ENCODE results near the gene KNDC1.

Gene KNDC1

DNA sequence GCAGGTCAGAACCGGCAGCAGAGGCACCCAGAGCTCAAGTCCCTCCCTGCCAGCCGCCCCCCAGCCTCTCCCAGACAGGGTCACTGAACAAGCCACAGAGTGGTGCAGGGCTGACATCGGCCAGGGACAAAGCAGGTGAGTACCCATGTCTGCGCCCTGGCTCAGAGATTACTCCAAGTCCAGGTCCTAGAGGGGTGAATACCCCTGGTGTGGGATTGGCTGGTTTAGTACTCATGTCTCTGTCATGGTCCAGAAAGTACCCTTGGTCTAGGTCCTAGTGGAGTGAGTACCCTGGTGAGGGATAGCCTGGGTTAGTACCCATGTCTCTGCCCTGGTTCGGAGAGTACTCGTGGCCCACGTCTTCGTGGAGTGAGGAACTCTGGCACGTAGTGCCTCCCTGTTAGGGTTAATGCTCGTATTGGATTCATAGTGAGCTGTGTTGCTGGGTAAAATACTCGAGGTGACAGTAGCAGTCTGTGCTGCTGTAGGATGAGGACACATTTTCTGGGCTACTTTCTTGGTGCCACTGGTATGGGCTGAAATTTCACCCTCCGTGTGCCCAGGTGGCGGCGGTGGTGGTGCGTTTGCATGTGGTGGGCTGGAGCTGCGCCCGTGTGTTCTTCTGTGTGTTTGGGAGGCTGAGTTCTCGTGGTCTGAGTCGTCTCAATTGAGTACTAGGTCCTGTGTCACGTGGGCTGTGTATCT is 25.5 kb upstream of the KNDC1 start:
- Histone ChIP-seq H3K9me3 (ENCODE audit: control insufficient read depth, insufficient read depth, low read depth, low read length) (no peaks in the 10 kb centered on the region), H3K27ac (ENCODE audit: extremely low read depth, low read depth, low read length) (no peak overlapping the region), H3K4me3 (ENCODE audit: low read depth, low read length) (no peak overlapping the region), H3K4me1 (ENCODE audit: control insufficient read depth, insufficient read depth, low read length) (no peaks in the 10 kb centered on the region), H3K36me3 (ENCODE audit: control insufficient read depth in 2 of 2, insufficient read depth in 1 of 2, low read length in 2 of 2) (no peaks in the 10 kb centered on the region)
- ChIA-PET POLR2A (no interaction called here), CTCF (interaction anchor here (0.5 to 0.8 kb wide), 3 partner anchors 9 to 229 kb away, joined by 3 read pairs; no protein-coding TSS in a partner anchor)
- TF ChIP-seq ZBTB21 (tag by site-specific recombination; IDR thresholded peaks at IDR 0.05) (no peak), ZBTB20 (tag by site-specific recombination; IDR thresholded peaks at IDR 0.05) (peak; percentile 32; the same call in 1 of the 2 replicates), BCL11A (tag by site-specific recombination; IDR thresholded peaks at IDR 0.05; ENCODE audit: low read depth) (no peak), ZNF391 (tag by site-specific recombination; IDR thresholded peaks at IDR 0.05; ENCODE audit: borderline replicate concordance, low read depth) (no peak), ZNF660 (tag by site-specific recombination; IDR thresholded peaks at IDR 0.05) (no peak), ZNF521 (tag by site-specific recombination; IDR thresholded peaks at IDR 0.05) (no peak), GLI4 (tag by site-specific recombination; IDR thresholded peaks at IDR 0.05) (no peak), ZBTB17 (tag by site-specific recombination; IDR thresholded peaks at IDR 0.05) (peak; percentile 43), ZBTB8A (tag by site-specific recombination; IDR thresholded peaks at IDR 0.05) (peak; percentile 56), ZNF629 (tag by site-specific recombination; IDR thresholded peaks at IDR 0.05) (no peak), BCL6B (tag by site-specific recombination; IDR thresholded peaks at IDR 0.05) (no peak), ZBTB7A (tag by site-specific recombination; IDR thresholded peaks at IDR 0.05; ENCODE audit: low read depth) (no peak), ZNF266 (tag by site-specific recombination; IDR thresholded peaks at IDR 0.05; ENCODE audit: low read depth) (no peak), ZNF221 (tag by site-specific recombination; IDR thresholded peaks at IDR 0.05; ENCODE audit: borderline replicate concordance) (no peak), ZNF600 (tag by site-specific recombination; IDR thresholded peaks at IDR 0.05) (peak; percentile 53; the same call in 1 of the 2 replicates), ZNF548 (tag by site-specific recombination; IDR thresholded peaks at IDR 0.05) (no peak)
- TF ChIP-seq, protein P1, sequence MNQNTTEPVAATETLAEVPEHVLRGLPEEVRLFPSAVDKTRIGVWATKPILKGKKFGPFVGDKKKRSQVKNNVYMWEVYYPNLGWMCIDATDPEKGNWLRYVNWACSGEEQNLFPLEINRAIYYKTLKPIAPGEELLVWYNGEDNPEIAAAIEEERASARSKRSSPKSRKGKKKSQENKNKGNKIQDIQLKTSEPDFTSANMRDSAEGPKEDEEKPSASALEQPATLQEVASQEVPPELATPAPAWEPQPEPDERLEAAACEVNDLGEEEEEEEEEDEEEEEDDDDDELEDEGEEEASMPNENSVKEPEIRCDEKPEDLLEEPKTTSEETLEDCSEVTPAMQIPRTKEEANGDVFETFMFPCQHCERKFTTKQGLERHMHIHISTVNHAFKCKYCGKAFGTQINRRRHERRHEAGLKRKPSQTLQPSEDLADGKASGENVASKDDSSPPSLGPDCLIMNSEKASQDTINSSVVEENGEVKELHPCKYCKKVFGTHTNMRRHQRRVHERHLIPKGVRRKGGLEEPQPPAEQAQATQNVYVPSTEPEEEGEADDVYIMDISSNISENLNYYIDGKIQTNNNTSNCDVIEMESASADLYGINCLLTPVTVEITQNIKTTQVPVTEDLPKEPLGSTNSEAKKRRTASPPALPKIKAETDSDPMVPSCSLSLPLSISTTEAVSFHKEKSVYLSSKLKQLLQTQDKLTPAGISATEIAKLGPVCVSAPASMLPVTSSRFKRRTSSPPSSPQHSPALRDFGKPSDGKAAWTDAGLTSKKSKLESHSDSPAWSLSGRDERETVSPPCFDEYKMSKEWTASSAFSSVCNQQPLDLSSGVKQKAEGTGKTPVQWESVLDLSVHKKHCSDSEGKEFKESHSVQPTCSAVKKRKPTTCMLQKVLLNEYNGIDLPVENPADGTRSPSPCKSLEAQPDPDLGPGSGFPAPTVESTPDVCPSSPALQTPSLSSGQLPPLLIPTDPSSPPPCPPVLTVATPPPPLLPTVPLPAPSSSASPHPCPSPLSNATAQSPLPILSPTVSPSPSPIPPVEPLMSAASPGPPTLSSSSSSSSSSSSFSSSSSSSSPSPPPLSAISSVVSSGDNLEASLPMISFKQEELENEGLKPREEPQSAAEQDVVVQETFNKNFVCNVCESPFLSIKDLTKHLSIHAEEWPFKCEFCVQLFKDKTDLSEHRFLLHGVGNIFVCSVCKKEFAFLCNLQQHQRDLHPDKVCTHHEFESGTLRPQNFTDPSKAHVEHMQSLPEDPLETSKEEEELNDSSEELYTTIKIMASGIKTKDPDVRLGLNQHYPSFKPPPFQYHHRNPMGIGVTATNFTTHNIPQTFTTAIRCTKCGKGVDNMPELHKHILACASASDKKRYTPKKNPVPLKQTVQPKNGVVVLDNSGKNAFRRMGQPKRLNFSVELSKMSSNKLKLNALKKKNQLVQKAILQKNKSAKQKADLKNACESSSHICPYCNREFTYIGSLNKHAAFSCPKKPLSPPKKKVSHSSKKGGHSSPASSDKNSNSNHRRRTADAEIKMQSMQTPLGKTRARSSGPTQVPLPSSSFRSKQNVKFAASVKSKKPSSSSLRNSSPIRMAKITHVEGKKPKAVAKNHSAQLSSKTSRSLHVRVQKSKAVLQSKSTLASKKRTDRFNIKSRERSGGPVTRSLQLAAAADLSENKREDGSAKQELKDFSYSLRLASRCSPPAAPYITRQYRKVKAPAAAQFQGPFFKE (tag by site-specific recombination; IDR thresholded peaks at IDR 0.05; ENCODE audit: borderline replicate concordance), result no peak

GRCh38 chr10:133135116-133135465 is 24.9 kb upstream of the KNDC1 start:
- Histone ChIP-seq H3K9me3 (ENCODE audit: control insufficient read depth, insufficient read depth, low read depth, low read length) (no peaks in the 10 kb centered on the region), H3K4me3 (ENCODE audit: low read depth, low read length) (no peak overlapping the region), H3K27ac (ENCODE audit: extremely low read depth, low read depth, low read length) (no peak overlapping the region), H3K36me3 (ENCODE audit: control insufficient read depth in 2 of 2, insufficient read depth in 1 of 2, low read length in 2 of 2) (no peaks in the 10 kb centered on the region), H3K4me1 (ENCODE audit: control insufficient read depth, insufficient read depth, low read length) (no peaks in the 10 kb centered on the region)
- CTCF ChIA-PET, result interaction anchor here (0.6 to 0.8 kb wide), 2 partner anchors 9 to 10 kb away, joined by 3 read pairs; no protein-coding TSS in a partner anchor
- POLR2A ChIA-PET, result no interaction called here
- peak; percentile 46 for TF ChIP-seq SCRT1 (tag by site-specific recombination; IDR thresholded peaks at IDR 0.05; ENCODE audit: borderline replicate concordance)
- TF ChIP-seq SCRT2 (tag by site-specific recombination; IDR thresholded peaks at IDR 0.05), result peak; percentile 73
- 0 out of 2 replicates have a peak, but pooled peaks have one; percentile 15 for TF ChIP-seq GLIS1 (tag by site-specific recombination; IDR thresholded peaks at IDR 0.05)
- no peak for TF ChIP-seq ZNF600 (tag by site-specific recombination; IDR thresholded peaks at IDR 0.05)
- 0 out of 2 replicates have a peak, but pooled peaks have one; percentile 3 for TF ChIP-seq ZBTB20 (tag by site-specific recombination; IDR thresholded peaks at IDR 0.05)
